HG03060 (cell line): ENCODE data around the gene ARHGAP31.
"Not testable (repeated sequence)": the region's sequence is repeated elsewhere in the genome, so short reads cannot be mapped to it uniquely, and the experiment has no call there.

ENCODE experiments used
- ATAC-seq: cut with Tn5 transposase; IDR thresholded peaks from one replicate; pipeline ENCODE4 v1.9.1; 2021; ENCODE audit warnings: low read depth, moderate number of reproducible peaks; ENCODE audit not compliant: unreplicated experiment

The ARHGAP31 gene

GRCh38 chr3:119318876-119319275, 24.7 kb downstream of the ARHGAP31 start:
- no peak for ATAC-seq

GRCh38 chr3:119319311-119319710, 25.1 kb downstream of the ARHGAP31 start:
- ATAC-seq, result no peak

GRCh38 chr3:119320785-119321184, 26.6 kb downstream of the ARHGAP31 start:
- ATAC-seq, result not testable (repeated sequence)

DNA sequence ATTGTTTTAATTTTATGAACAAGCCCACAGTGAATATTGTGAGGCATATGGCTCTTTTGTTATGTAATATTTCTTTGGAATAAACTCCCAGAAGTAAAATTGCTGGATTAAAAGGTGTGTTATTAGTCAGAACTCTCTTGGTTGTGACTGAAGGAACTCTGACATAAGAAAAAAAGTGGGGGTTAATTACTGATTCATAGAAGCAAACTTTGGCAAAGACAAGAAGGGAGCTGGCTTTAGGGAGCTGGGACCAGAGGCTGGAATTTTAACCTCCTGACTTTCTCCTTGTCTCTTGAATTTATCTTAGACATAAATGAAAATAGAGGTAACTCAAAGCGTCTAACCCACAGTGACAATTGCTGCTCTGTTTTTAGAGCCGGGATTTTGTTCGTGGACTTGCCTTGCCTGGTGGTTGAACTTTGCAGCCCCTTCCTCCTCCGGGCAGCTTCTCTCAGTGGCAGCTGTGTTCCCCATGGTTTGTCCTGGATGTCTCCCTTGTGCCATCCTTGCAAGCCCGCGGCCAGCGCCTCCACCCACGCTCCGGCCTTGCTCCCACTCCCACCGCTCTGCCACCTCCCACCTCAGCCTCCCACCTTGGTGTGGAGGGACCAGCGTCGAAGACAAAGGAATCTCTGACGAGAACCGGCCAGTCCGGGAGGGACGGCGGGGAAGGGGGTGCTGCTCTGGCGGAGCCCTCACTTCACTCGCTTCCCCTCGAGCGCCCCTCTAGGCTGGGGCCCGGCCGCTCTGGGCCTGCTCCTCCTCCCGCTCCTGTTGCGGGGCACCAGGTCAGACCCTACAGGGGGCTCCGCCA, 28.0 kb downstream of the ARHGAP31 start:
- peak; percentile 6 for ATAC-seq

GRCh38 chr3:119322835-119323722, 28.9 kb downstream of the ARHGAP31 start:
- peak; percentile 74 for ATAC-seq

DNA sequence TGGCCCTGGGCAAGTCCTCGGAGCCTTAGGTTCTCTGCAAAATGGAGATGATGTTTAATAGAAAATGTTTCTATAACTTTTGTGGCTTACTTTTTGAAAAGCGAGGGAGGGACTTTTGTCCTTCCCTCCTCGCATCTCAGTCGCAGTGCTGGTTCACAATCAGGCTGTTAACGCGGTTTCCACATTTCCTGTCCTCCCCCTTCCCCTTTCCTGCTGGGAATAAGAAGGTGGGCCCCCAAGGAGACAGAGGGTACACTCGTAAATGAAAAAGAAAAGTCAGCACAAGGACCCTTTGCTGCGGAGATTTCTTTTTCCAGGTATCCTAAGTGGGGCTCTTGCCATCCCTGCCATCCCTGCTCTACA, 29.5 kb downstream of the ARHGAP31 start:
- ATAC-seq, result no peak

DNA sequence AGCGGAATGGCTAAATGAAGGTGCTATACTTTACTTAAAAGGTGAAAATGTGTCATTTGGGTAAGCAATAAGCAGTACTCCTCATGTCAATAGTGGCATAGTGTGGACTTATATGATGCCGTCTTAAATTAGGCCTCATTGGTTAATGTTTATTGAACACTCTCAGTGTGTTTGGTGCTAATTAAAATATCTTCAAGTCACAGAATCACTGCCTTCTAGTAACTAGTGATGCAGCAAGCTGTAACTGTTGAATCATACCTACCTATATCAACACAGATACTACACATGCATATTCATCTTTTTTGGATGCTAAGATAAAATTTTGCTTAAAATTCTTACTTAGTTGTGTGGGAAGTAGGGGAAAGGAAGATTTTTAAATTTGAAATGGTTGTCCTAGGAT, 30.7 kb downstream of the ARHGAP31 start:
- no peak for ATAC-seq

GRCh38 chr3:119326976-119327375, 32.8 kb downstream of the ARHGAP31 start:
- ATAC-seq, result no peak

DNA sequence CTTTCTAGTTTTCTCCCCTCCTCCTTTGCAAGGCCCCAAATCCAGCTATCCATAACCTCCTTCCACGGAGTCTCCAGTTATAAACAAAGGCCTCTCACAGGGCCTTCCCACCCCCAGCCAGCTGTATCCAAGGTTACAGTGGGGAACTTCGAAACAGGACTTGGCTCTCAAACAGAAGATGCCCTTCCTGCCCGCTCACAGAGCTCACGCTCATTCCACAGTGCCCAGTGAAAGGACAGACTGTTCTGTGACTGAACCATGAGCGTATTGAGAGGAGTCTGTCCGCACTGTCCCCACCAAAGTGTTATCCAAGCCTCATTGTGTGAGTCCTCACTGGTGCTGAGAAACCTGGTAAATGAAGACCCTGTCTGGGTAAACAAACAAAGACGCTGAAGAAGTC, 35.4 kb downstream of the ARHGAP31 start:
- ATAC-seq, result no peak

- ATAC-seq, result no peak
Measured at GRCh38 chr3:119330181-119330580, 36.0 kb downstream of the ARHGAP31 start.

DNA sequence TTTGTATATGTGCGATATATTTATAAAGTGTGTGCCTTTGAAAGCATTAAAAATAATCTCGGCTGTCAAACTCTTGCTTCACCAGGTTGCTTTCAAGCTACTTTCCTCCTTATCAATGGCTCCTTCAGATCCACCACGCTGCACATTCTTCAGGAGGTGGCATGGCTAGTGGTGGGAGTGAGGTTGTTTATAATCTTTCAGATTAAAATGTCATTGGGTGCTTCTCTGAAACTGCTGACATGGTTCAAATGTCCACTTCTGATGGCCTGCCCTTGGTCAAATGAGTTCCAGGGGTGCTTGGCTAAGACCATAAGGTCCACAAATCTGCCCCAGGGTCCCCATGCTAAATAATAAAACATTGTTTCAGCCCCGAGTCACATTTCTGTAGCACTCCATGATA, 36.7 kb downstream of the ARHGAP31 start:
- no peak for ATAC-seq

DNA sequence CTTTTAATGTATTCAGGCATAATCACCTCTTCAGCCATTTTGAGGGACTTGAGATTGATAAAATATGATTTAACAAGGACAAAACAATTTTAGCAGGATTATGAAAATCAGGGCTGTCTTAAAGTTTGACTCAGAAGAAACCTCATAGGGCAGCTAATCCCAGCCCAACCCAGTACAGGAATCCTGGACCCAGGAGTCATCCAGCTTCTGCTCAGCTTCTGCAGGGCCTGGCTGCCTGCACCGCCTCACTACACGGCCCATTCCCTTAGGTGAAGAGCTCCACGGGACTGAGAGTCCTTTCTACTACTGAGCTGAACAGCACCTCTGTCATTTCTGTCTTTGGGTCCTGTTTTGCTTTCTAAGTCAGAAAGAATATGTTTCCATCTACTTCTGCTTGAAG, 37.5 kb downstream of the ARHGAP31 start:
- ATAC-seq, result no peak

DNA sequence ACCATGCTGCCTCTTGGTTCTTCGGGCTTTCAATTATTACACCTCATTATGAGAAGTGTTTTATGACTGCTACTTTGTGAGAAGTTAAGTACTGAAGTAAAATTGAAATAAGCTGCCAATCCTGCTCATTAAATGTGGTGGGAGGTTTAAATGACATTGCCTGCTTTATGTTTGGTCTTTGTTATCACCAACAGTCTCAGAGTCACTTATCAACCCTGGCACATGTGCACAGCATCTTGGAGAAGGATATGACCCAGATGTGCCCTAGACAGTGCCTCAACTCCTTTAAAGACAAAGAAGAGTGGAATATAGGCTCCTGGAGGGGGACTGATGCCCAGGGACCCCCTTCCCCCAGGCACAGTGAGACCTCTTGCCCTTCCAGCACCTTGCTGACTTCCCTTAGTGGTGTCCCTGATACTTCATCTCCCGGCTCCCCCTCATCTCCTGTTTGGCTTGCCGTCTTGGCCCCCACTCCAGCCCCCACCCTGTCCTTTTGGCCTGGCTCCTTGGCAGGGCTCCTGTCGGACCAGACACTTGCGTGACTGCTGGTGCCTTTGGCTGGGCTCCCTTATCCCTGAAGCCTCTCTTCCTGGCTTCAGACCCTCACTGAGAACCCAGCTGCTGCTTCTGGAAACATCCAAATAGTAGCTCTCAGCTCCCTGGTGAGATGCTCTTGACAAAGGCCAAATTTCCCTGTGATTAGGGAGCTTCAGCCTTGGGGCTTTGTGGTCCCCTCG, 39.8 kb downstream of the ARHGAP31 start:
- ATAC-seq, result no peak

DNA sequence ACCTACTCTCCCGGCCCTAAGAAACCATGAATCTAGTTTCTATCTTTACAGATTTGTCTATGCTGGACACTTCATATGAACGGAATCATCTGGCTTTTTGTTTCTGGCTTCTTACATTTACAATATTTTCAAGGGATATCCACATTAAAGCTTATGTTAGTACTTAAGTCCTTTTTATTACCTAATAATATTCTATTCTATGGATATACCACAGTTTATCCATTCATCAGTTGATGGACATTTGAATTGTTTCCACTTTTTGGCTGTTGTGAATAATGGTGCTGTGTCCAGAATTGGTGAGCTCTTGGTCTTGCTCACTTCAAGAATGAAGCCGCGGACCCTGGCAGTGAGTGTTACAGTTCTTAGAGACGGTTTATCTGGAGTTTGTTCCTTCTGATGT, 42.6 kb downstream of the ARHGAP31 start:
- ATAC-seq, result no peak

GRCh38 chr3:119337407-119337806, 43.2 kb downstream of the ARHGAP31 start:
- not testable (repeated sequence) for ATAC-seq

GRCh38 chr3:119338754-119339153, 44.6 kb downstream of the ARHGAP31 start:
- no peak for ATAC-seq

DNA sequence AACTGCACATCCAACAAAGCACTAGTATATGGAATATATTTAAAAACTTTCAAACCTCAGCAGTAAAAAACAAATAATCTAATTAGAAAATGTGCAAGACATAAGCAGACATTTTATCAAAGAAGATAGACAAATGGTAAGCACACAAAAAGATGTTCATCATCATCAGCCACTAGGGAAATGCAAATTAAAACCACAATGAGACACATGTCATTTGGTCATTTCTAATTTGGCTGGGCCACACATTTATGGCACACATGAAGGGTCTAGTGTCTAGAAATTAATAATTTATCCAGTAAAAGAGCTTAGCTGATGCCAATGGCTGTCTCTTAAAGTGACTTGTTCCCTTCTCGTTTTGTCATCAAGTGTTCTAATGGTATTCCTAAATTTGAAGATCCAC, 45.8 kb downstream of the ARHGAP31 start:
- peak; percentile 49 for ATAC-seq

GRCh38 chr3:119340446-119340845, 46.3 kb downstream of the ARHGAP31 start:
- no peak for ATAC-seq

DNA sequence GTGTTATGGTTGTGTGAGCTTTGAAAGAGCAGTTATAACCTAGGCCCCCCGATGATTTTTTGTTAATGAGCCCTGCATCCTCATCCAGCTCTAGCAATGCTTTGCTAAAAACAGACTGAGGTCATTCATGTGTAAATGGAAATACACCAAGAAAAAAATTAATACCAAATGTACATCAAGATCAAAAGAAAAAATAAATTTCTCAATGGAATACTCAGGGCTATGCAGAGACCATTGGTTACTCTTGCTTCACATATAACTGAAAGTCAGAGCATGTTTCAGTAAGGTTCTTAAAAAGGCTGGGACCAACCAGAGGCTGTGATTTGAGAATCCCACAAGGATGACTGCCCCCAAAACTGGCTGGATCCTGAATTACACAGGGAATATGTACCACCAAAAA, 48.0 kb downstream of the ARHGAP31 start:
- ATAC-seq, result no peak

- peak; percentile 61 for ATAC-seq
Measured at GRCh38 chr3:119343719-119344118, 49.5 kb downstream of the ARHGAP31 start.

DNA sequence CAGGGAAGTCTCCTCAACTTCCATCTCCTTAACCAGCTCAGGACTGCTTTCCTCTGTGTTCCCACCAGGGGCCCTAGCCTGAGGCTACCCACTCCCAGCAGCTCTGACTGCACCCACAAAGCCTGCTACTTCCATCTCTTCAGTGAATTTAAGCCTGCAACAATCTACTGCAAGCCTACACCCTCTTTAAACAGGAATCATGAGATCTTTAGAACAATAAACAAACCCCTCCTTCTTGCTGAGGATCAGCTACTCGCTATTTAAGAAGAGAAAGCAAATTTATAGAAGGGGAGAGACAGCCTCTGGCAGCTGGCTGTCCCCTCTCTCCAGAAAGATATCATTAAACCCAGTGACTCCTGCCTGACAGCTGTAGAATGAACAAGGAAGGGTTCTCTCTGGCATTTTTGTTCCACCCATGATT, 51.9 kb downstream of the ARHGAP31 start:
- ATAC-seq, result no peak
